Pancreas (tissue), 10 donors: ENCODE results near the gene TTC13. TPM values are rescaled to one million over a fixed set of nuclear protein-coding genes. Genes with fewer than 3 reads are reported as not detected.
A peak's percentile ranks its signal among the peaks of the same experiment; 100 is the strongest.

ENCODE experiments used
- ATAC-seq, 4 donors: fragments of 200-7000 bp; cut with Tn5 transposase; one replicate each; pipeline versions ENCODE4 v1.8.0 to v1.9.1; 2020; ENCODE audit warnings: mild to moderate bottlenecking in 4 of 4, moderate library complexity in 4 of 4
- DNase-seq, 6 donors: peaks; one replicate each; pipeline ENCODE4 v3.0.0-alpha.2; 2020
- FAIRE-seq: peaks from 2 replicates; lab custom pipeline; 2012; peaks lifted over from hg19 to GRCh38; lab: Jason Lieb, UNC
- H3K27ac ChIP-seq, 4 donors: fragments of 200-600 bp; sonication (generic); 1 replicate in 3 of 4; 2 replicates in 1 of 4; pipeline versions ENCODE4 v1.5.0 to v1.8.0; 2020
- H3K27me3 ChIP-seq, 4 donors: fragments of 200-600 bp; one replicate each; pipeline ENCODE4 v1.8.0; 2021
- H3K36me3 ChIP-seq, 3 donors: fragments of 200-600 bp; sonication (generic) in 1 of 3; one replicate each; pipeline versions ENCODE4 v1.5.0 to v1.8.0; 2020 to 2021
- H3K4me1 ChIP-seq, 3 donors: fragments of 200-600 bp; one replicate each; pipeline ENCODE4 v1.8.0; 2021
- H3K4me3 ChIP-seq, 4 donors: fragments of 200-600 bp; sonication (generic) in 2 of 4; one replicate each; pipeline versions ENCODE4 v1.5.0 to v1.8.0; 2020 to 2021
- H3K9me3 ChIP-seq, 4 donors: fragments of 200-600 bp; one replicate each; pipeline ENCODE4 v1.8.0; 2021
- CTCF ChIP-seq, 4 donors: fragments of 200-600 bp; sonication (generic) in 3 of 4; IDR thresholded peaks; one replicate each; pipeline versions ENCODE4 v1.5.0 to v1.8.0; 2021; ENCODE audit warnings: antibody characterized with exemption in 4 of 4
- WGBS, 2 donors: extraction: QIAGEN DNeasy Blood & Tissue Kit; methylation state at CpG; one replicate each; pipeline ENCODE4 v1.1.7; 2013; 5-methylcytosine and 5-hydroxymethylcytosine counted together
- intact Hi-C, 3 donors: fragments of 100-400 bp; cut with DNase I; formaldehyde crosslinking; loops; one replicate each; pipeline versions ENCODE4 v1.11.1 to v1.14.2; 2022
- polyA plus RNA-seq, 2 donors: library from polyadenylated mRNA; stranded (reverse); fragments of 200-250 nt; gene quantifications; one replicate each; pipeline ENCODE4 v1.2.3, GENCODE V29; 2013
- total RNA-seq, 6 donors: library from RNA; stranded (reverse); fragmentation: NEBNext Ultra II Directional in 4 of 6; extraction: Animal tissue kit (Norgen Biotek cat#: 25700) in 4 of 6; gene quantifications; one replicate each; pipeline versions ENCODE4 v1.2.1 to v1.2.4, GENCODE V29; 2021 to 2023
- donor health status: healthy with polysubstance abuse.
- donor health status: DM: no; HTN: no; CAD: no; lungs with moderate emphysema.
- donor health status: DM: no; HTN: no; CAD: no.
- donor health status: control.
- donor health status: control.
- donor health status: Bipolar disorder and iron deficiency.
- donor health status: DM: yes; HTN: yes; CAD: no.
- donor health status: DM: no; HTN: no; CAD: no.
- donor health status: DM: no; HTN: no; CAD: no.
- donor health status: DM: yes; HTN: yes; CAD: no.

The TTC13 gene
- total and polyA plus RNA-seq, 8 donors = 5.3 to 17.0 (median 8.8) TPM

- DNase-seq (no peak), FAIRE-seq (no peak), ATAC-seq (no peak)
- no peaks in the 10 kb centered on the region for H3K9me3 ChIP-seq
- no peaks in the 10 kb centered on the region for H3K36me3 ChIP-seq
- H3K27ac ChIP-seq = no peak overlapping the region
- H3K4me3 ChIP-seq = no peak overlapping the region
- WGBS, 2 donors = 83 to 87% methylated on average over 6 of the region's 6 CpGs
- H3K4me1 ChIP-seq = no peaks in the 10 kb centered on the region
- H3K27me3 ChIP-seq = no peaks in the 10 kb centered on the region
- intact Hi-C loops = no loop called here
- TF ChIP-seq CTCF (IDR thresholded peaks at IDR 0.05) = no peak
Observed at GRCh38 chr1:230894032-230894431, 84.6 kb downstream of the TTC13 start.

- DNase-seq = no peak
- FAIRE-seq = no peak
- 77 to 87% methylated on average over 6 of the region's 6 CpGs for WGBS, 2 donors
Observed at GRCh38 chr1:230892018-230892491, 86.6 kb downstream of the TTC13 start.

GRCh38 chr1:230891413-230891812 is 87.2 kb downstream of the TTC13 start:
- TF ChIP-seq CTCF (IDR thresholded peaks at IDR 0.05) = no peak
- H3K4me3 ChIP-seq = no peak overlapping the region
- no peaks in the 10 kb centered on the region for H3K4me1 ChIP-seq
- intact Hi-C loops = no loop called here
- DNase-seq (no peak), ATAC-seq (no peak), FAIRE-seq (no peak)
- no peaks in the 10 kb centered on the region for H3K27me3 ChIP-seq
- H3K27ac ChIP-seq = no peak overlapping the region
- WGBS, 2 donors = 67% methylated on average over 2 of the region's 2 CpGs
- no peaks in the 10 kb centered on the region for H3K36me3 ChIP-seq
- no peaks in the 10 kb centered on the region for H3K9me3 ChIP-seq

More at GRCh38 chr1:230892018-230892491, 86.6 kb downstream of the TTC13 start:
- intact Hi-C loops = no loop called here
- Histone ChIP-seq H3K9me3 (no peaks in the 10 kb centered on the region), H3K4me1 (no peaks in the 10 kb centered on the region), H3K4me3 (no peak overlapping the region), H3K27me3 (no peaks in the 10 kb centered on the region), H3K27ac (no peak overlapping the region), H3K36me3 (no peaks in the 10 kb centered on the region)
- no peak for TF ChIP-seq CTCF (IDR thresholded peaks at IDR 0.05)
- no peak for ATAC-seq

- no peak for ATAC-seq
- no peaks in the 10 kb centered on the region for H3K27me3 ChIP-seq
- FAIRE-seq = no peak
- H3K9me3 ChIP-seq = no peaks in the 10 kb centered on the region
- H3K4me1 ChIP-seq = no peaks in the 10 kb centered on the region
- TF ChIP-seq CTCF (IDR thresholded peaks at IDR 0.05) = no peak
- DNase-seq = no peak
- intact Hi-C loops = no loop called here
- no peak overlapping the region for H3K27ac ChIP-seq
- WGBS, 2 donors = 88 to 94% methylated on average over 2 of the region's 2 CpGs
- no peak overlapping the region for H3K4me3 ChIP-seq
- no peaks in the 10 kb centered on the region for H3K36me3 ChIP-seq
Observed at GRCh38 chr1:230884646-230885045, 94.0 kb downstream of the TTC13 start.

GRCh38 chr1:230883967-230884366 is 94.7 kb downstream of the TTC13 start:
- Histone ChIP-seq H3K4me3 (no peak overlapping the region), H3K27ac (no peak overlapping the region), H3K36me3 (no peaks in the 10 kb centered on the region), H3K9me3 (no peaks in the 10 kb centered on the region), H3K27me3 (no peaks in the 10 kb centered on the region), H3K4me1 (no peaks in the 10 kb centered on the region)
- 83 to 89% methylated on average over 4 of the region's 4 CpGs for WGBS, 2 donors
- ATAC-seq = peak in 1 of 4 donors; percentile 58
- FAIRE-seq = no peak
- no peak for DNase-seq
- intact Hi-C loops = no loop called here
- no peak for TF ChIP-seq CTCF (IDR thresholded peaks at IDR 0.05)
